HAP-1 (cell line): ENCODE data around the gene CHAF1A.

ENCODE experiments used
- DNase-seq, 2 experiments: peaks; one replicate each; pipeline ENCODE4 v3.0.0-alpha.2; 2016 to 2020; ENCODE audit warnings: low spot score in 2 of 2
- H3K27me3 ChIP-seq: fragments of 250-450 bp; sonication (Bioruptor Pico); 2 replicates; pipeline ENCODE4 v1.5.1; 2020; ENCODE audit warnings: low read depth, mild to moderate bottlenecking, moderate library complexity
- H3K36me3 ChIP-seq: fragments of 250-450 bp; sonication (Bioruptor Pico); replicated peaks from 2 replicates; pipeline ENCODE4 v1.5.1; 2020; ENCODE audit warnings: mild to moderate bottlenecking
- H3K4me1 ChIP-seq: fragments of 250-450 bp; sonication (Bioruptor Pico); 2 replicates; pipeline ENCODE4 v1.5.1; 2020; ENCODE audit warnings: mild to moderate bottlenecking
- H3K4me3 ChIP-seq: fragments of 250-450 bp; sonication (Bioruptor Pico); 2 replicates; pipeline ENCODE4 v1.5.1; 2020; ENCODE audit warnings: mild to moderate bottlenecking, moderate library complexity
- H3K9me3 ChIP-seq: fragments of 250-450 bp; sonication (Bioruptor Pico); 2 replicates; pipeline ENCODE4 v1.5.1; 2020; ENCODE audit warnings: mild to moderate bottlenecking, moderate library complexity
- in situ Hi-C: fragments of 300-500 bp; cut with MboI; formaldehyde crosslinking; loops from 3 replicates; pipeline ENCODE4 v1.14.3; 2020; ENCODE audit warnings: low sequenced_read_pairs, inconsistent platforms, mixed read lengths

Gene CHAF1A

DNA sequence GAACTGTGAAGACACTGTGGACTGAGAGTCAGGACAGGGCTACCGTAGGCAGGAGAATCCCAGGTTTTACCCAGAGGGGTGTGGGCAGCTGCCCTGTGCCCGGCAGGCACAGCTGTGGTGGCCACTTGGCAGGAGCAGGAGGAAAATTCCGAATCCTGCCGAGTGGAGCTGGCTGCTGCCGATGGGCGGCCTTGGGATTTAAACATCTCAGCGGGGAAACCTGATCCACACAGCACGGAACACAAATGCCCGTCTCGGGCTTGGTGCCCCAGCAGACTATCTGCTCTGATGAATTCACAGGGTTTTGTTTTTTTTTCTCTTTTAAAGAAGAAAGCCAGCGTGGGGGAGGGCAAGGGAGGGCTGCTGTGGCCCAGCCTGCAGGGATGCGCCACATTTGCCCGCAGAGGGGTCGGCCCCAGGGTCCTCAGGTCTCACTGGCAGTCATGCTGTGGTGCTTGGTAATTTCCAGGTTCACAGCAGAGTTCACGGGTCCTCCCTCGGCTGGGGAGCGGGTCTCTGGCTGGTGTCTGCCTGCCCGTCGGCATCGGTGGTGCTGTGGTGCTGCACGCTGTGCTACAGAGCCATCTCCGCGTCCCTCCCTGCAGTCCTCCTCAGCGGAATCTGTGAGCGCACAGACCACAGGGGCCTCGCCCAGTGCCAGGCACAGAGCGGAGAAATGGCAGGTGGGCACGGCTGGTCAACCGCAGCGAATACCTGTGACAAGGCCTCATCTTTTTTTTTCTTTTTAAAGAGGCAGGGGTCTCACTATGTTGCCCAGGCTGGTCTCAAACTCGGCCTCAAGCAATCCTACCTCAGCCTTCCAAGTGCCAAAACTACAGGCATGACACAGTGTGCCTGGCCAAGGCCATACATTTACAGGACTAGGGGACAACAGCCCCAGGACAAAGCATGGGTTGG lies 30.9 kb upstream of the CHAF1A start:
- in situ Hi-C loops: no loop called here
- H3K27me3 ChIP-seq: no peaks in the 10 kb centered on the region
- H3K4me1 ChIP-seq: peaks cover 13% of the 10 kb centered on the region
- 0 out of 2 replicates have a peak, but pooled peaks cover 3% of the 10 kb centered on the region for H3K36me3 ChIP-seq
- H3K4me3 ChIP-seq: no peak overlapping the region
- DNase-seq: no peak
- no peaks in the 10 kb centered on the region for H3K9me3 ChIP-seq

DNA sequence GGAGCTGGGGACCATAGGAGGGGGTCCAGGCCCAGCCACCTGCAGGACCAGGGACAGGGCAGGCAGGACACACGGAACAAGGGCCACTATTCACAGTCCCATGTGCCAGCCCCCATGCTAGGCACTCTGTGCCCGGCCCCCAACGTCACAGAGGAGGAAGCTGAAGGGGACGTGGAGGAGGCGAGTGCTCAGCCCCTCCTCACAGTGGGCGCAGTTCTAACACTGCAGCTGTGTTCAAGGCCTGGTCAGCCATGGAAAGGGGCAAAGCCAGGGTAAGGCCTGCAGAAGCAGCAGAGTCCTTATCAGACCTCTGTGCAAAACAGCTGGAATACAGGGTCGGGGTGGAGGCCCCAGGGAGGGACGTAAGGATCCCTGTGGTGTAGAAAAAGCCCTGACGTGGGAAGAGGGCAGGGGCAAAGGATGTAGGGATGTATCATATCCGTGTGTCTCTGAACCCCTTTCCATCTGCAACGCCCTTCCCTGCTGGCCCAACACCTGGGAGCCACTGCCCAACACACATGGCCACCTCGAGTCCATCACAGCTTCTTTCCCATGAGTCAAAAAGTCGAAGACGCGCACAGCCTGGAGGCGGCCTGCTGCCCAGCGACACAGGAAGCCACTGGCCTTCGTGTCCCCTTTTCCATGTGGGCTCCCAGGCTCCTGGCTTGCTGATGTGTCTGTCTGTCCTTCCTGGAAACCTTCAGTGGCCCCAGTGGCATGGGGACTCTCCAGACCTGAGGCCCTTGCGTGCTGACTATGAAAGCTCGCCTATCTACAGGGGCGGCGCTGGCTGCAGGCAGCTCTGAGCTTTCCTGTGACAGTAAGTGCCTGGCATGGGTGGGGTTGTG lies 30.1 kb upstream of the CHAF1A start:
- DNase-seq: no peak
- Histone ChIP-seq H3K4me1 (peaks cover 13% of the 10 kb centered on the region), H3K9me3 (no peaks in the 10 kb centered on the region), H3K36me3 (0 out of 2 replicates have a peak, but pooled peaks cover 3% of the 10 kb centered on the region), H3K27me3 (no peaks in the 10 kb centered on the region), H3K4me3 (no peak overlapping the region)
- in situ Hi-C loops: no loop called here

DNA sequence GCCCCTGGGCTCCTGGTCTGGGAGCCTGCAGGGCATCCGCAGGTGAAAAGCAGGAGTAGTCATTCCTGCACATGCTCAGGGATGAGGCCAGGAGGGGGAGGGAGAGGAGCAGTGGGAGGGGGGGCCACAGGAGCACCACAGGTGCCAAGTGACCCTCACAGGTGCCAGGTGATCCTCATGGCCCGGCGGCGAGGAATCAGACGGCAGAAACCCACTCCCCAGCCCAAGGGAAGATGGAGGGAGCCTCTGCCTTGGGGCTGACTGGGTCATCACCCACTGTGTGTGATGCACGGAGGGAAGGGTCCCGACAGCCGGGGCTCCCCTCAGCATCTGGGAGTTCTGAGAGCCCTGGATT lies 29.4 kb upstream of the CHAF1A start:
- DNase-seq: no peak
- Histone ChIP-seq H3K36me3 (0 out of 2 replicates have a peak, but pooled peaks cover under 1% of the 10 kb centered on the region), H3K9me3 (no peaks in the 10 kb centered on the region), H3K4me3 (no peak overlapping the region), H3K4me1 (peaks cover 13% of the 10 kb centered on the region), H3K27me3 (no peaks in the 10 kb centered on the region)
- in situ Hi-C loops: no loop called here

DNA sequence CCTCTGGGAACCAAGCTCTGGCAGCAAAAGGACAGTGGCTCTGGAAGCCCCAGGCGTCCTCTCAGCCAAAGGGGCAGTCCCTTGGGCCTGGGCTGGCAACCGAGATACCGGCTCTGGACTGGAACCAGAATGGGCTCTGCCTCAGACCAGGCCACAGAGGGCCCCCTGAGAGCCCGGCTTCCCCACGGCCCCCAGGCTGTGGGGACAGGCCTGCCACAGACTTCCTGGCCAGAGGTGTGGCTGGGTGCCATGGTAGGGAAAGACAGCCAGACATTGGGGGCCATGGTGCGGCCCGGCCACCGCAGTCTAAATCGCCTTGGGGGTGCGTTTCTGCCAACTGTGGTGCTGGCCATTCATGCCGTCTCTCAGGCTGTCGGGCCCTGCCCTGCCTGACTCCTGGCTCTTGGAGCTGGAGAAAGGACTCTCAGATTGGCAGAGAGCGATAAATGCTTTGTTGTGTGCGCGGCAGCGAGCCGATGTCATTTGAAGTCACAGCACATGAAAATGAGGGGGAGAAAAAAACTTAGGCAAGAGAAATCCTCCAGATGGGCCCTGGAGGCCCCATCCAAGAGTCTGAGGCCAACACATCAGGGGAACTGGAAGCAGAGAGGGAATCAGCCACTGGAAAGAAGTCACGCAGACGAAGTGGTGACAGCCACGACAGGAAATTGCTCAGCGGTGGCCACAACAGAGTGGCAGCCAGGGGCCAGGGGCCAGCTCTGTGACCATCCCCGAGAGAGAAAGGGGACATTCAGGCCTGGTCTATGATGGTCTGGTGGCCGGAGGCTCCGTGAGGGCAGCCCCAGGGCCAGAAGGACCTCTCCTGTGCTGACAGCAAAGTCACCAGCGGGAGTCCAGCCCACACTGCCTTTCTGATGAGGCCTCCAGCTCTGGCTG lies 28.6 kb upstream of the CHAF1A start:
- in situ Hi-C loops: no loop called here
- no peak overlapping the region for H3K4me3 ChIP-seq
- H3K36me3 ChIP-seq: no peaks in the 10 kb centered on the region
- DNase-seq: no peak
- H3K4me1 ChIP-seq: peaks cover 13% of the 10 kb centered on the region
- H3K9me3 ChIP-seq: no peaks in the 10 kb centered on the region
- no peaks in the 10 kb centered on the region for H3K27me3 ChIP-seq

DNA sequence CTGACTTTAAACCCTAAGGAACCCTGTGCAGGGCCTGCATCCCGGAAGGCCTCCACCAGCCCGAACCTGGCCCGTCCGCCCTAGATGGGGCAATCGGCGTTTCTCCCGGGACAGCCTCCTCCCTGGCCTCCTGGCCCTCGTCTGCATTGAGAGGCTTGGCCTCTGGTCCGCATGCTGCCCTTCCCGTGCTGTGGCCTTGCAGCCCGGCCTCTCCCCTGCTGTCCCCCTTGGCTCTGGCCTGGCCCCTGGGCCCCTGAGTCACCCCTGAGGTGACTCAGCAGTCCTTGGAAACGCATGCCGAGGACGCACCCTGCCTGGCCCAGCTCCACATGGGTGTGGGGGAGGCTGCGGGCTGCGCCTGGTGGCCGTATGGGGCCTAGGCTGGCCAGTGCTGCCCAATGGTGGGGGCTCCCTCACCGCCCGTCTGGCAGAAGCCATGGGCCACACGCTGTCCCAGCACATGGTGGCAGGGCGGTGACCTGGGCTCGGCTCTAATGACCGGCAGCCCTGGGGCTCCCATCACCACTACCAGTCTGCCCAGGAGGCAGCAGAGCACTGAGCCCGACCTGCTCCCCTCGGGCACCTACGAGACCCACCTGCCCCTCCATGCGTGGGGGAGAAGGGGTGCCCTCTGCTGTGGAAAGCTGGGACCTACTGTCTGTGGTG lies 27.8 kb upstream of the CHAF1A start:
- DNase-seq: no peak

DNA sequence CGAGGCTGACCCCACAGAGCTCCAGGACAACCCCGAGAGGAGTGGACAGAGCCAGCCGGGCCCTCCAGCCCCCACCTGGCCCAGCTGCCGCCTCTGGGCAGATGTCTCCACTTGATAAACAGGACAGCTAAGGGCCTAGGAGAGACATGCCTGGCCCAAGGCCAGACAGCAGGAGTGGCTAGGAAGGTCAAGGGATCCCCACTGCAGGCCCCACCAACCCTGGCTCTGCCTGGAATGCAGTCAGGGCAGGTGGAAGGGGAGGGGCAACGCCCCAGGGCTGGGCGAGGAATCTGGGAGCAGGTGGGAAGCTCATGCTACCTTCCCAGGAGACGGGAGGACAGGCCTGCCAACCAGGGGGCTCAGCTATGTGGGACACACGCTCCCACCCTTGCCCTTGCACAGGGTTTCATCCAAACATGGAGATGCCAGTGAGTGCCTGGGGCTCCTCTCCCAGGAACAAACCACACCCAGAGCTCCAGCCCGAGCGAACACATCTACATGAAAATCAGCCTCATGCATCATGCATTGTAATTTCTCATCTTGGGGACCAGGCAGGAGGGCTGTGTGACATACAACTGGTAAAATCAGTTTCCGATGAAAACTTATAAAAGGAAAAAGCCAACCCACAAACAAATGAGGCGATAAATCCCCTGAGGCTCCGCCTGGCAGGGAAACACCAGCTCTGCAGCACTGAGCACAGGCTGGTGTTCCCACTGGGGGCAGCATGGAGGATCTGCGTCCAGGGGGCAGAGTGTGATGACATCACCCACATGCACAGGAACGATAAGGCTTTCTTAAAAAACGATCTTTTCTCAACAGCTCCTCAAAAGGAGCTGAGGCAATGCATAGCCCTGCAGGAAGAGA lies 27.0 kb upstream of the CHAF1A start:
- in situ Hi-C loops: no loop called here
- peak; percentile 57 to 81 for DNase-seq
- Histone ChIP-seq H3K4me3 (no peak overlapping the region), H3K4me1 (peaks cover 13% of the 10 kb centered on the region), H3K9me3 (no peaks in the 10 kb centered on the region), H3K27me3 (no peaks in the 10 kb centered on the region), H3K36me3 (no peaks in the 10 kb centered on the region)

More for the DNA sequence above, 27.8 kb upstream of the CHAF1A start:
- Histone ChIP-seq H3K27me3 (no peaks in the 10 kb centered on the region), H3K9me3 (no peaks in the 10 kb centered on the region), H3K36me3 (no peaks in the 10 kb centered on the region), H3K4me3 (no peak overlapping the region), H3K4me1 (peaks cover 13% of the 10 kb centered on the region)
- in situ Hi-C loops: no loop called here

DNA sequence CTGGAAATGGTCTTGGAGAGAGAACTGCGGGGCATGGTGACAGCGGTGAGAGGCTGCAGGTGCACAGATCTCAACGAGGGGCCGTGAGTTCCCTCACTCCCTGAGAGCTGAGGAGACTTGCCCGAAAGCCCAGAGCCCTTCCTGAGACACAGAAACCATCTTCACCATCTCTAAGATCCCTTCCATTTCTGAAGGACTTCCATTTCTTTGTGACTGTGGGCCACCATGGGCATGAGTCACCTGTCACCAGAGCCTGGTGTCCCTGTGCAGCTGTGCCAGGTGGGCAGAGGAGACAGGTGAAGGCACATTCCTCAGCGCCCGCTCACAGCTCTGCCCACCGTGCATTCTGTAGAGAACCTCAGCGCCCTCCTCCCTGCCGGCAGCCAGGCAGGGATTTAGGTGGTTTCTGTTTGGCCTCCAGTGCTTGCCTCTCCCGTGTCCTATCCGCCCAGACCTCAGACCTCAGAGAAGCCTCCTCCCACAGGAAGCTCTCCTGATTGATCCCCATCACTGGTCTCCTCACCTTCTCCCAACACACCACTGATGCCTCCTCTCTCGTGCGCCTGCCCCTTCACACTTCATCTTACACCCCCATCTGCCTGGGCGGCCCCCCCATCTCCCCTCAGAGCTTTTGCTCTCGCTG lies 26.3 kb upstream of the CHAF1A start:
- no peaks in the 10 kb centered on the region for H3K36me3 ChIP-seq
- H3K4me3 ChIP-seq: no peak overlapping the region
- DNase-seq: no peak
- H3K4me1 ChIP-seq: peaks cover 13% of the 10 kb centered on the region
- in situ Hi-C loops: no loop called here
- no peaks in the 10 kb centered on the region for H3K9me3 ChIP-seq
- H3K27me3 ChIP-seq: no peaks in the 10 kb centered on the region

DNA sequence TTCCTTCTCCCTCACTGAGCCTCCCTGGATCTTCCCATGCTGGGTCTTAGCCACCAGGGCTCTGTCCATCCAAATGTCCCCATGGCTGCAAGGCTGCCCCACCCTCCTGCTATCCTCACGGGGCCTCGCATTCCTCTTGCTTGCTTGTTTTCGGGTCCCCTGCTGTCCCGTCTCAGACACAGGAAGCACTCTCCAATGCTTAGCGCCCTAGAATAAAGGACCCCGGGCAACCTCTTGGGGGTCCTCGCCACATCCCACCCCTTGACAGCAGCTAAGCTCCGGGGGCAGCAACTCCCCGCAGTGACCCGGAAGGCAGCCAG lies 25.8 kb upstream of the CHAF1A start:
- Histone ChIP-seq H3K36me3 (no peaks in the 10 kb centered on the region), H3K4me3 (no peak overlapping the region), H3K9me3 (no peaks in the 10 kb centered on the region), H3K4me1 (peaks cover 13% of the 10 kb centered on the region), H3K27me3 (no peaks in the 10 kb centered on the region)
- no peak for DNase-seq
- in situ Hi-C loops: no loop called here

DNA sequence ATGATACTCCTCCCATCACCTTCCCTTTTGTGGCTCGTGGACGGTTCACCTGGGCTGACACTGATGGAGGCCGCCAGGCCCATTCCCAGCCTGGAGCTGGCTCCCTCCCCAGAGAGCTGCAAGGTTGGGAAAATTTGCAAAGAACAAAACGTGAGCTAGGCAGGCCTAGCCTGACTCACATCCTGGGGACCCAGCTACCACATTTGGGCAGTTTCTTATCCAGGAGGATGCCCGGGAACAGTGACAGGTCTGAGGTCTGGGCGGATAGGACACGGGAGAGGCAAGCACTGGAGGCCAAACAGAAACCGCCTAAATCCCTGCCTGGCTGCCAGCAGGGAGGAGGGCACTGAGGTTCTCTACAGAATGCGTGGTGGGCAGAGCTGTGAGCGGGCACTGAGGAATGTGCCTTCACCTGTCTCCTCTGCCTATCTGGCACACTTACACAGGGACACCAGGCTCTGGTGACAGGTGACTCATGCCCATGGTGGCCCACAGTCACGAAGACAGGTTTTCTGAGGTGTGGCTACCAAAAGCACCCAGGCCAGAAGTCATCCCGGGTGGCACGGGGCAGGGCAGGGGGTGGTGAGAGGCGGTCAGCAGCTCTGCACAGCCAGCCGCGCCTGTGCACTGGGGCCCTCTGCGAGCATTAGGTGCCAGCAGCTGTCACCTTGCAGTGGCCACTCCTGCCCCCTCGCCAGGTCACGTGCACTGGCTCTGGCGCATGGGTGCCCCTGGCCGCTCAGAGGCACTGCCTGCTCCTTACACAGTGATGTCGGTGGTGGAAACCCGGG lies 25.3 kb upstream of the CHAF1A start:
- in situ Hi-C loops: no loop called here
- Histone ChIP-seq H3K27me3 (no peaks in the 10 kb centered on the region), H3K4me3 (no peak overlapping the region), H3K36me3 (no peaks in the 10 kb centered on the region), H3K4me1 (peaks cover 13% of the 10 kb centered on the region), H3K9me3 (no peaks in the 10 kb centered on the region)
- no peak for DNase-seq

DNA sequence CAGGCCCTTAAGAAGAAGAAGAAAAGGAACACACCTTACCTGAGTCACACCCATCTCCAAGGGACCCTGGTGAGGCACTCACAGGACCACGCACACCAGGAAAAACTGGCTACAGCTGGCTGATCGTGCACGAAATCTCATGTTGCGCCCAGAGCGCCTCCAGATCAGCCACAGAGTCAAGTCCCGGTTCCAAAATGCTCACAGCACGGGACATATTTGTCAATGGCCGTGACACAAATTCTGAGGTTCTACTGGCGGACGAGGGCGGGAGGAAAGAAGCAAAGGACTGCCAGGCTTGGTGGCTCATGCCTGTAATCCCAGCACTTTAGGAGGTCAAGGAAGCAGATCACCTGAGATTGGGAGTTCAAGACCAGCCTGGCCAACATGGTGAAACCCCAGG lies 23.6 kb upstream of the CHAF1A start:
- no peaks in the 10 kb centered on the region for H3K27me3 ChIP-seq
- no peak for DNase-seq
- in situ Hi-C loops: no loop called here
- H3K4me1 ChIP-seq: peaks cover 13% of the 10 kb centered on the region
- no peak overlapping the region for H3K4me3 ChIP-seq
- H3K9me3 ChIP-seq: no peaks in the 10 kb centered on the region
- H3K36me3 ChIP-seq: no peaks in the 10 kb centered on the region

DNA sequence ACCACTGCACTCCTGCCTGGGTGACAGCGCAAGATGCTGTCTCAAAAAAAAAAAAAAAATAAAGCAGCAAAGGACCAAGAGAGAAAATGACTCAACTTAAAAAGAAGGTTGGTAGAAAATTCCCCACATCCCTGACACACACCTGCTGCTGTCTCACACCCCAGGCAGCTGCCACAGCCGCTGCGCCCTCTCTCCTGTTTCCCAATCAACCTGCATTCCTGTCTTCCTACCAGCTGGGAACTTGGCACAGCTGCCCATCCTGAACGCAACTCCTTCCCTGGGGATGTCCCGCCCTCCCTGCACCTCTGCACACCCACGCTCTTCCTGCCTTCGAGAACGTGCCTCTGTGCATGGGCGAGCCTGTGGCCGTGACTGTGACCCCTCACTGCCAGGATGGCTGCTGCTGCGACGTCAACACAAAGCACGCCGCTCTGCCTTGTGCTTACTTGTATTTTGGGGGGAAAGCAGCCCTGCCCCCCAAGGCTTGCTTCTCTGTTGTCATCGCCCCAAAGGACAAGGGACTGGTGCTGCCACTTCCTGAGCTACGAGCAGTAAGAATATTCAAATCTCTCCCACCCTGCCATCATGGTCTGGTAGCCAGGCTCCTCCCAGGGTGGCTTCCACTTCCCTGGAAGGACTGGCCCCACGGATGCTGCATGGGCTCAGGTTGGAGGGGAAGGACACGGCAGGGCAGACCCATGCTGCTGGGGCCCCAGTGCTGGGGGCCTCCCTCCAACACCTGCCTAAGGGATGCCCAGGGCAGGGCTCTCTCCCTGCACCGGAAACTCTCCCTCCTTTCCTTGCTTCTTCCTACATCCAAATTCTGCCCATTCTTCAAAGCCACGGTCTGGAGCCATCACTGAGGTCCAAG lies 22.8 kb upstream of the CHAF1A start:
- H3K4me1 ChIP-seq: peaks cover 13% of the 10 kb centered on the region
- no peak for DNase-seq
- no peak overlapping the region for H3K4me3 ChIP-seq
- no peaks in the 10 kb centered on the region for H3K36me3 ChIP-seq
- no peaks in the 10 kb centered on the region for H3K27me3 ChIP-seq
- in situ Hi-C loops: no loop called here
- no peaks in the 10 kb centered on the region for H3K9me3 ChIP-seq
